RWPE2 (cell line): ENCODE data around the gene UTRN.

Source experiments
- ATAC-seq: fragments of 200-7000 bp; cut with Tn5 transposase; 3 replicates; pipeline ENCODE4 v1.9.1; 2021; ENCODE audit warnings: low read depth
- DNase-seq: peaks from one replicate; pipeline ENCODE4 v3.0.0-alpha.2; 2020; ENCODE audit warnings: low spot score
- H3K27ac ChIP-seq: fragments of 450-650 bp; 2 replicates; pipeline ENCODE4 v1.5.1; 2017; ENCODE audit warnings: mild to moderate bottlenecking; ENCODE audit not compliant: poor library complexity, severe bottlenecking
- H3K27me3 ChIP-seq: fragments of 250-450 bp; sonication (Bioruptor Pico); 2 replicates; pipeline ENCODE4 v1.5.1; 2021; ENCODE audit warnings: mild to moderate bottlenecking, moderate library complexity; ENCODE audit not compliant: insufficient read depth, poor library complexity, severe bottlenecking
- H3K36me3 ChIP-seq: fragments of 250-450 bp; sonication (Bioruptor Pico); 2 replicates; pipeline ENCODE4 v1.5.1; 2020; ENCODE audit warnings: low read depth, mild to moderate bottlenecking, moderate library complexity
- H3K4me1 ChIP-seq: fragments of 250-450 bp; sonication (Bioruptor Pico); 2 replicates; pipeline ENCODE4 v1.5.1; 2021; ENCODE audit warnings: mild to moderate bottlenecking, moderate library complexity; ENCODE audit not compliant: insufficient read depth, poor library complexity, severe bottlenecking
- H3K4me3 ChIP-seq: fragments of 250-450 bp; sonication (Bioruptor Pico); 2 replicates; pipeline ENCODE4 v1.5.1; 2021; ENCODE audit warnings: mild to moderate bottlenecking, moderate library complexity; ENCODE audit not compliant: severe bottlenecking
- H3K9me3 ChIP-seq: fragments of 250-450 bp; sonication (Bioruptor Pico); 2 replicates; pipeline ENCODE4 v1.5.1; 2021; ENCODE audit warnings: mild to moderate bottlenecking, moderate library complexity; ENCODE audit not compliant: severe bottlenecking
- CTCF ChIP-seq: fragments of 450-650 bp; IDR thresholded peaks from one replicate; pipeline ENCODE4 v1.5.1; 2017; ENCODE audit warnings: mild to moderate bottlenecking, moderate library complexity; ENCODE audit not compliant: poor library complexity, severe bottlenecking

The UTRN gene

GRCh38 chr6:144307880-144308279, 22.7 kb downstream of the UTRN start:
- Histone ChIP-seq H3K27ac (no peak overlapping the region), H3K4me1 (no peaks in the 10 kb centered on the region), H3K9me3 (no peaks in the 10 kb centered on the region), H3K4me3 (no peak overlapping the region), H3K36me3 (peaks cover 8% of the 10 kb centered on the region; the same call in 1 of the 2 replicates), H3K27me3 (no peaks in the 10 kb centered on the region)
- TF ChIP-seq CTCF: no peak
- no peak for DNase-seq
- no peak for ATAC-seq

- no peaks in the 10 kb centered on the region for H3K4me1 ChIP-seq
- TF ChIP-seq CTCF: no peak
- no peak for ATAC-seq
- no peak overlapping the region for H3K4me3 ChIP-seq
- no peak for DNase-seq
- peaks cover 8% of the 10 kb centered on the region; the same call in 1 of the 2 replicates for H3K36me3 ChIP-seq
- H3K9me3 ChIP-seq: no peaks in the 10 kb centered on the region
- no peak overlapping the region for H3K27ac ChIP-seq
- H3K27me3 ChIP-seq: no peaks in the 10 kb centered on the region
Observed at GRCh38 chr6:144310765-144311164, 25.6 kb downstream of the UTRN start.

DNA sequence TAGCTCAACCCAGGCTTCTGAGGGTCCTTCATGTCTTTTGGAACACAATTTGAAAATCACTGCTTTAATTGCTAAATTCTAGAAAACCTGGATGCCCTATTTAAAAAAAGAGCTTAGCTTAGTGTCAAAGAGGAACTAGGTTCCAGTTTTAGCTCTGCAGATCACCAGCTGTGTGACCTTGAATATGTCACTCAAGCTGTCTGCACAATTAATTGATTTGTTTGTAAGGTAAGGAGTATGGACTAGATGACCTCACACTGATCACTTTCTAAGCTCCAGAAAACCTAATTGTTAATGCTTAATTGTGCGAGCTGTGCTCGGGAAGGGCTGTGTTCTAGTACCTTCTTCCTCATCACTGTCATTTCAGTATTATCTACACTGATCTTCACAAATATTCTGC, 26.2 kb downstream of the UTRN start:
- no peaks in the 10 kb centered on the region for H3K4me1 ChIP-seq
- no peak overlapping the region for H3K4me3 ChIP-seq
- peaks cover 8% of the 10 kb centered on the region; the same call in 1 of the 2 replicates for H3K36me3 ChIP-seq
- no peaks in the 10 kb centered on the region for H3K9me3 ChIP-seq
- TF ChIP-seq CTCF: no peak
- no peak overlapping the region for H3K27ac ChIP-seq
- ATAC-seq: no peak
- DNase-seq: no peak
- no peaks in the 10 kb centered on the region for H3K27me3 ChIP-seq

DNA sequence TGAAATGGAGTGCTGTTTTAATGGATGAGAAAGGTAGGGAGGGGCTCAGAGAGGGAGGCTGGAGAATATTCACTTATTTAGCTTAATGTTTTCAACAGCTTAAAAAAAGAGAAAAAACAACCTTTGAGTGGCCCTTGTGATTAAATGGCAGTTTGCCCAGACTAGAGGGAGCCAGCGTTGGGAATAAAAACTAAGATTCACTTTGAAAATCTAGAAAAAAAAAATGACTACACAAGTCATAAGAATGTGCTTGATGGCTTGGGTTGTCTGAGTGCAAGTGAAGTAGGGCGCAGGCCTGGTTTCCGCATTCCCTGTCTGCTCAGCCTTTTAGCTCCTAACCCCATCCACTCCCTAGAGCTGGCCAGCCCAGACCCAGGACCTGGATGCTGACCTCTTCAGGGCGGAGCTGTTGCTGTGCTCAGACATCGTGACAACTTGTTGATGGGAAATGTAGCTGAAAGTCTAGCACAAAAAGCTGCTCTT, 28.9 kb downstream of the UTRN start:
- no peak for TF ChIP-seq CTCF
- no peaks in the 10 kb centered on the region for H3K36me3 ChIP-seq
- DNase-seq (no peak), ATAC-seq (no peak)
- H3K27ac ChIP-seq: no peak overlapping the region
- no peaks in the 10 kb centered on the region for H3K4me1 ChIP-seq
- no peaks in the 10 kb centered on the region for H3K9me3 ChIP-seq
- H3K4me3 ChIP-seq: no peak overlapping the region
- no peaks in the 10 kb centered on the region for H3K27me3 ChIP-seq

- Histone ChIP-seq H3K27me3 (no peaks in the 10 kb centered on the region), H3K27ac (no peak overlapping the region), H3K36me3 (no peaks in the 10 kb centered on the region), H3K9me3 (no peaks in the 10 kb centered on the region), H3K4me1 (no peaks in the 10 kb centered on the region), H3K4me3 (no peak overlapping the region)
- no peak for TF ChIP-seq CTCF
- DNase-seq: no peak
- no peak for ATAC-seq
Observed at GRCh38 chr6:144314562-144314961, 29.4 kb downstream of the UTRN start.
